Putamen (tissue), 1 donor: Measurements from ENCODE around the gene TAS2R30.

ENCODE experiments used
- DNase-seq: peaks from one replicate; pipeline ENCODE4 v3.0.0-alpha.2; 2016; ENCODE audit warnings: low spot score

TAS2R30 gene

DNA sequence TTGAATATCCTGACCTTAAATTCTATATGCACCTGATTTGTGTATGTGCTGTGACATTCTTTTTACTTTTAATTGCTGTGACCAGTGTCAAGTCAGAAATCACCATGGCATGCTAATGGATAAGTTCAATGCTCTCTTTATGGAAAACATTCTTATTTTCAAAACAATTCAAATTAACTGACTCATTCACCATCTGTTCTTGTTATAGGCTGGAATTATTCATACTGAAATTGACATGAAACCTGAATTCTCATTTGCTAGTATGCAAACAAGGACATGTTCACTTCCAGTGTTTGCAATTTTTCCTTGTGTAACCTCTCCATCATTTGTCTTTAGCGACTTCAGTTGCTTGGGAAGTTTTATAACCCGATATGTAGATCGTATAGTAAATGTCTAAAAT lies at the start of gene TAS2R30:
TAS2R30 (minus strand) TSS at position 340 of the 400 bp plus-strand sequence. CDS start 400 bp downstream, outside the sequence.
- no peak for DNase-seq

GRCh38 chr12:11183011-11183410 lies 48.6 kb upstream of the TAS2R30 start:
- no peak for DNase-seq

DNA sequence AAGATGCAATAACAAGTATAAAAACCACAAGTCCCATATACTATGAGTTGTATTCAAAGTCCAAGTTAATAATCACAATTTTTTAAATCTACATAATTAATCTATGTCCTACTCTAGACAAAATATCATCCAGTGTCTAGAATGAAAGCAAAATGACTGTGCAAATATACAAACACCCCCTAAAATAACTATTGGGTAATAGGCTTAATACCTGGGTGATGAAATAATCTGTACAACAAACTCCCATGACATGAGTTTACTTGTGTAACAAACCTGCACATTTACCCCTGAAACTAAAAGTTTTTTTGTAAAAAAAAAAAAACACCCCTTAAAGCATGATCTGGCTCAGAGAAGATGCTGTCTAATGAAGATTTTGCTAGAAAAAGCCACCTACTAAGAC lies 48.1 kb upstream of the TAS2R30 start:
- DNase-seq: no peak

DNA sequence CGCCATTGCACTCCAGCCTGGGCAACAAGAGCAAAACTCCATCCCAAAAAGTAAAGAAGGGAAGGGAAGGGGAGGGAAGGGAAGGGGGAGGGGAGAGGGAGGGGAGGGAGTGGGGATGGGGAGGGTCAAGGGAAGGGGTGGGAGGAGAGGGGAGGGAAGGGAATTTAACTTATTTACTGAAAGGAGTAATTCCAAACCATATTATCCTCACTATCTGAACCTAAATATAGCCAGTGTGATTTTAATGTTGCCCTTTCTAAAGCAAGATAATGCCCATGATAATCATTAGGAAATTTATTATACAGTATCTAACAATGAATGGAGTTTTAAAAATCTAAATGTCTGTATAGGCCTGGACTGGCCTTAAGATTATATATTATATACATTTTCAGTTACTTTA lies 43.8 kb upstream of the TAS2R30 start:
- no peak for DNase-seq

- no peak for DNase-seq
Observed at GRCh38 chr12:11174022-11174421, 39.6 kb upstream of the TAS2R30 start.

- peak; percentile 15 for DNase-seq
Observed at GRCh38 chr12:11171969-11172675, 37.7 kb upstream of the TAS2R30 start.

GRCh38 chr12:11171145-11171968 lies 36.9 kb upstream of the TAS2R30 start, which contains the start of gene SMIM10L1:
TSS of gene SMIM10L1 (plus strand) at chr12:11171194. CDS start at chr12:11171357, 163 bp downstream.
- peak; percentile 92 for DNase-seq

- no peak for DNase-seq
Observed at GRCh38 chr12:11170810-11171144, 36.3 kb upstream of the TAS2R30 start.

DNA sequence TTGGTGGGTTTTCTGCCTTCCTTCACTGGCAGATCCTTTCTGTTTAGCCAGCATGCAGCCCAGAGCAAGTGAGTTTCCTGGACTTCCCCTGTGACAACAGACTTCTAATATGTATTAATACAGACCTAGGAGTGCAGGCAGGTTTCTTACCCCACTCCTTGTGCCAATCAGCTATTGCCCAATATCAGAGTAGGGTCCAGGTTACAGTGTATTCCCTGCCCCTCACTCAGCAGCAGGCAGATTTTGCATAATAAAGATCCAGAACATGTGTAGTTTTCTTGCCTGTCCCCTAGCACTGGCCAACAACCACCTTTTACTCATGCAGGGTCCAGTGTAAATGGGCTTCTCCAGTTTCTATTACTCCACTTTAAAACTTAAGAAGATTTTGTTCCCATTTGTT lies 31.9 kb upstream of the TAS2R30 start:
- no peak for DNase-seq

GRCh38 chr12:11164384-11164783 lies 29.9 kb upstream of the TAS2R30 start:
- DNase-seq: no peak

GRCh38 chr12:11162502-11162901 lies 28.1 kb upstream of the TAS2R30 start:
- DNase-seq: no peak

GRCh38 chr12:11158885-11159444 lies 24.5 kb upstream of the TAS2R30 start:
- DNase-seq: no peak

GRCh38 chr12:11154400-11154925 lies 20.0 kb upstream of the TAS2R30 start:
- no peak for DNase-seq

- DNase-seq: no peak
Observed at GRCh38 chr12:11152725-11153124, 18.3 kb upstream of the TAS2R30 start.

DNA sequence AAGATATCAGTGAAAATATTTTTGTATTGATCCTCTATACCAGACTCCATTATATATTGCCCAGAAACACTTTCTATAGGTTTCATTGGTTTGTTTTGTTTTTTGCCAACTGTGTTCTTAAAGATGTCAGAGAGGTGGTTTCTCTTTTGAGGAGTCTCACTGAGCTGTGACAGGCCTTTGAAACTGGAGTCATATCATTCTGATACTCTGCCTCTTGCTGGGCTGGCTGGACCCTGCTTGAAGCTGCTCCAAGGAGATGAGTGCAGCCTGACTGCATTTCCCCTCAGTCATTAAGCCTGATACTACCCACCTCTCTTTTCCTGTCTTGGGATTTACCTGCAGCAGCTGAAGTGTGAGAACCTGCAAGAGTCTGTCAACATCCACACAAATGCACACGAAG lies 16.4 kb upstream of the TAS2R30 start:
- no peak for DNase-seq

GRCh38 chr12:11147420-11147819 lies 13.0 kb upstream of the TAS2R30 start:
- no peak for DNase-seq

GRCh38 chr12:11144297-11144696 lies 9.9 kb upstream of the TAS2R30 start:
- DNase-seq: no peak

GRCh38 chr12:11143352-11143751 lies 8.9 kb upstream of the TAS2R30 start:
- no peak for DNase-seq

DNA sequence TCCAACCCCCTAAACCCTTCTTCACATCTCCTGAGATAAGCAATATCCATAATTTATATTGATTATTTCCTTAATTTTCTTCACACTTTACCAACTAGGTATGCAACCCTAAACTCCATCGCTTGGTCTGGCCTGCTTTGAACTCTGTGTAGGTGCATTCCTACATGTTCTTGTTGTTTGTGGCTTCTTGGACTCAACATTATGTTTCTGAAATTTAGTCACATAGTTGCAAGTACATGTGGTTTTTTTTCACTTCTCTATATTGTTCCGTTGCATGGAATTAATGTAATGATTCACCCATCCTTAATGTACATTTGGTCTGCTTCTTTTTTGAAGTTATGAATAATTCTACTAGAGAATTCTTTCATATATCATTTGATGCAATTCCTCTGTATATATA lies 1.6 kb upstream of the TAS2R30 start:
- DNase-seq: no peak

- no peak for DNase-seq
Observed at GRCh38 chr12:11133816-11134215, 628 bp downstream of the TAS2R30 start.

DNA sequence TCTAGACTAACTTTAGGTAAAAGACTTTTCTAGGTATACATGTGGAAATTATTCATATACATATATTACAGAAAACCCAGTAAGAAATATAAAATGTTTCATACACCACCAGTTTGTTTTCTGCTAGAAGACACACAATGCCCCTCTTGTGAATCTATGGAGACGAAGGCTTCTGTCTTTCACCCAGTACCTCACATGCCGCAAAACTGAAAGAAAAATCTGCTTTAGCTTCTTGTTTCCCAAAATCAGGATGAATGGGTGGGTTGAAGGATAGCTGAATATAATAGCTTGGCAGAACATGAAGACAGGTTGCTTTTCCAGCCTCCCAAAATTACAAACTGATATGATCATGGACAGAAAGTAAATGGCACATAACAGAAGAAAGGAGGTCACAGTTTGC lies 1.3 kb downstream of the TAS2R30 start:
- DNase-seq: no peak

DNA sequence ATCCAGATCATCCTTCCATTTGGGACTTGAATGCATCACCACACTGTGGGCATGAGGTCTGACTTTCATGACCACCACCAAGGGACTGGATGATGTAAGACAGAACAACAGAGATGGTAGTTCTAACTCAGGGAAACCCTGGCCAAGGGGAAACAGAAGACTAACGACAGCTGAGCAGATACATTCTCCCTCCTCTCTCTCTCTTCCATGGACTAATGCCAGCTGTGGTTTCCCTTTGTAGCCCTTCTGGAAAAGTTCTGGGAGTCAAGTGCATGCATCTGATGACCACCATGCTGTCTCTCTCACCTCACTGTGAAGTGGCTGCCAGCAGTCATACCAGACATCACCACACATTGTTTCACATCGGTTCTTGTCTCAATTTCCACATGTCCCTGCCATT lies 3.4 kb downstream of the TAS2R30 start:
- no peak for DNase-seq

GRCh38 chr12:11130382-11130781 lies 4.1 kb downstream of the TAS2R30 start:
- no peak for DNase-seq
